ENCODE results near the gene LHFPL3. TPM values are rescaled to one million over a fixed set of nuclear protein-coding genes. Genes with fewer than 3 reads are reported as not detected.

LHFPL3 gene
- total RNA-seq, 1 donor from 2014 or later, result not detected

GRCh38 chr7:104530251-104530650 lies 201.8 kb downstream of the LHFPL3 start:
- H3K4me3 ChIP-seq (ENCODE audit: low read depth, low read length), result no peak overlapping the region
- DNase-seq (ENCODE audit: low read depth), result no peak
- no peak for TF ChIP-seq CTCF (conservative IDR thresholded peaks at IDR 0.05; ENCODE audit: low read depth, low read length)

DNA sequence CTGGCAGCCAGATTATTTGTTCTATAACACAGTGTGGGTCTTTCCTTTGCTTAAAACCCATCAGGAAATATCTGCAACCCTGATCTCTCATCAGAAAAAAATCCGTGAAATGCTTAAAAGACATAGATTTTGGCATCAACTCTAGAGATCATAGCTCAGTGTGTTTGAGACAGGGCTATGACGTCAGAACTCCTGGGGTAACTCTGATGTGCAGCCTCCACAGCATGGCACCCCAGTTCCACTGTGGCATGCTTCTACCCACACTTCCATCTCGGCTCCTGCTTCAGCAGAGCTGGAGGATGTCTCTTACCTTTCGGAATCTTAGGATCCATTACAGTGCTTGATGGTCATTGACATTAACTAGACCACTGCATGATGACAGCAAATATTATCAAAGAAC lies 205.7 kb downstream of the LHFPL3 start:
- TF ChIP-seq CTCF (conservative IDR thresholded peaks at IDR 0.05; ENCODE audit: low read depth, low read length), result no peak
- no peak overlapping the region for H3K4me3 ChIP-seq (ENCODE audit: low read depth, low read length)
- no peak for DNase-seq (ENCODE audit: low read depth)

- H3K4me3 ChIP-seq (ENCODE audit: low read depth, low read length), result no peak overlapping the region
- DNase-seq (ENCODE audit: low read depth), result no peak
- no peak for TF ChIP-seq CTCF (conservative IDR thresholded peaks at IDR 0.05; ENCODE audit: low read depth, low read length)
These were observed 207.4 kb downstream of the LHFPL3 start for GRCh38 chr7:104535841-104536240.

GRCh38 chr7:104536956-104537355 lies 208.6 kb downstream of the LHFPL3 start:
- DNase-seq (ENCODE audit: low read depth), result no peak
- H3K4me3 ChIP-seq (ENCODE audit: low read depth, low read length), result no peak overlapping the region
- no peak for TF ChIP-seq CTCF (conservative IDR thresholded peaks at IDR 0.05; ENCODE audit: low read depth, low read length)

- no peak for TF ChIP-seq CTCF (conservative IDR thresholded peaks at IDR 0.05; ENCODE audit: low read depth, low read length)
- no peak overlapping the region for H3K4me3 ChIP-seq (ENCODE audit: low read depth, low read length)
- DNase-seq (ENCODE audit: low read depth), result no peak
These were observed 209.7 kb downstream of the LHFPL3 start for GRCh38 chr7:104538152-104538551.

- no peak overlapping the region for H3K4me3 ChIP-seq (ENCODE audit: low read depth, low read length)
- no peak for TF ChIP-seq CTCF (conservative IDR thresholded peaks at IDR 0.05; ENCODE audit: low read depth, low read length)
- DNase-seq (ENCODE audit: low read depth), result no peak
These were observed 213.5 kb downstream of the LHFPL3 start for GRCh38 chr7:104541897-104542296.

DNA sequence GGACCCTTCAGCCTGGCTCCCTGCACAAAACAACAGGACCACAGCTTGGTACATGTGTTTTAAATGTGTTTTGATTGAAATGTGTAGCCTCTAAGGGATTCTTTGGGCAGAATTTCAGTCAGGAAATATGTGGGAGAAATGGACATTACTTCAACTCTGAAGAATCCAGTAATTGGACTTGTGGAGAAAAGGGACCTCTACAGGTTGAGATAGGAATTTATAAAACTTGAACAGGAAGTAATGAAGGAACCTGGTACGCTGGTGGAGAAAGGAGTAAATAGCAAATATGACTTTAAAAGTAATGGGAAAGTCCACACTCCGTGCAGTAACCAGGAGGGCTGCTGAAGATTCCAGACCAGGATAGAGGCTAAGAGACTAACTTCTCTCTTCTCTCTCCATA lies 220.5 kb downstream of the LHFPL3 start:
- DNase-seq (ENCODE audit: low read depth), result no peak
- TF ChIP-seq CTCF (conservative IDR thresholded peaks at IDR 0.05; ENCODE audit: low read depth, low read length), result peak; percentile 18
- H3K4me3 ChIP-seq (ENCODE audit: low read depth, low read length), result no peak overlapping the region

All from epithelial cell of proximal tubule (primary cell).